Gastroesophageal sphincter (tissue), 4 donors: ENCODE data around the gene USP4. TPM values are rescaled to one million over a fixed set of nuclear protein-coding genes. Genes with fewer than 3 reads are reported as not detected.
A peak's percentile ranks its signal among the peaks of the same experiment; 100 is the strongest.
"Not testable (repeated sequence)": the region's sequence is repeated elsewhere in the genome, so short reads cannot be mapped to it uniquely, and the experiment has no call there.

Source experiments
- ATAC-seq: fragments of 150-250 bp; one replicate; pipeline ENCODE4 v1.9.1; 2016; ENCODE audit warnings: mild to moderate bottlenecking, moderate library complexity
- H3K27ac ChIP-seq, 4 donors: fragments of 200-600 bp; sonication (generic) in 3 of 4; 1 replicate in 3 of 4; 2 replicates in 1 of 4; pipeline ENCODE4 v1.5.1; 2016 to 2019
- H3K27me3 ChIP-seq: fragments of 200-600 bp; sonication (generic); one replicate; pipeline ENCODE4 v1.5.1; 2019
- H3K36me3 ChIP-seq, 2 donors: fragments of 200-600 bp; sonication (generic); one replicate each; pipeline ENCODE4 v1.5.1; 2019; ENCODE audit warnings: control low read depth in 1 of 2
- H3K4me1 ChIP-seq, 3 donors: fragments of 200-600 bp; sonication (generic); 1 replicate in 2 of 3; 2 replicates in 1 of 3; pipeline ENCODE4 v1.5.1; 2016 to 2019; ENCODE audit warnings: control low read depth in 2 of 3
- H3K4me3 ChIP-seq, 2 donors: fragments of 200-600 bp; sonication (generic); one replicate each; pipeline ENCODE4 v1.5.1; 2019; ENCODE audit warnings: mild to moderate bottlenecking in 1 of 2, moderate library complexity in 1 of 2
- H3K9me3 ChIP-seq, 3 donors: fragments of 200-600 bp; sonication (generic); one replicate each; pipeline ENCODE4 v1.5.1; 2017 to 2019; ENCODE audit warnings: control low read depth in 2 of 3
- EP300 ChIP-seq: sonication (generic); formaldehyde crosslinking; IDR thresholded peaks from one replicate; pipeline ENCODE4 v1.6.1; 2017; ENCODE audit warnings: antibody characterized with exemption, mild to moderate bottlenecking
- POLR2A ChIP-seq, 2 donors: fragments of 450-650 bp; IDR thresholded peaks; one replicate each; pipeline ENCODE4 v1.6.1; 2017; ENCODE audit warnings: antibody characterized with exemption in 2 of 2, mild to moderate bottlenecking in 2 of 2, moderate library complexity in 1 of 2
- POLR2AphosphoS5 ChIP-seq: sonication (generic); formaldehyde crosslinking; IDR thresholded peaks from one replicate; pipeline ENCODE4 v1.6.1; 2017; ENCODE audit warnings: antibody characterized with exemption
- WGBS, 2 donors: methylation state at CpG; one replicate each; pipeline ENCODE4 v1.1.5; 2018; ENCODE audit warnings: low coverage in 1 of 2; 5-methylcytosine and 5-hydroxymethylcytosine counted together
- small RNA-seq, 4 donors: library from RNA; depleted of rRNA; stranded (forward); fragments of <200 nt; gene quantifications; one replicate each; pipeline ENCODE3, GENCODE V24; 2016
- total RNA-seq, 4 donors: library from RNA; depleted of rRNA; stranded (reverse); fragments of >200 nt; gene quantifications; one replicate each; pipeline ENCODE4 v1.1.0, GENCODE V29; 2016
- TF ChIP-seq, protein P1 (sequence below), 4 experiments: fragments of 200-600 bp in 2 of 4; fragments of 450-650 bp in 2 of 4; sonication (generic) in 1 of 4; IDR thresholded peaks; one replicate each; pipeline ENCODE4 v1.5.1; 2017 to 2019; ENCODE audit warnings: antibody characterized with exemption in 4 of 4, mild to moderate bottlenecking in 2 of 4, moderate library complexity in 2 of 4

The USP4 gene
- total RNA-seq, 4 donors from 2014 or later: 15.8 to 36.9 (median 29.8) TPM

DNA sequence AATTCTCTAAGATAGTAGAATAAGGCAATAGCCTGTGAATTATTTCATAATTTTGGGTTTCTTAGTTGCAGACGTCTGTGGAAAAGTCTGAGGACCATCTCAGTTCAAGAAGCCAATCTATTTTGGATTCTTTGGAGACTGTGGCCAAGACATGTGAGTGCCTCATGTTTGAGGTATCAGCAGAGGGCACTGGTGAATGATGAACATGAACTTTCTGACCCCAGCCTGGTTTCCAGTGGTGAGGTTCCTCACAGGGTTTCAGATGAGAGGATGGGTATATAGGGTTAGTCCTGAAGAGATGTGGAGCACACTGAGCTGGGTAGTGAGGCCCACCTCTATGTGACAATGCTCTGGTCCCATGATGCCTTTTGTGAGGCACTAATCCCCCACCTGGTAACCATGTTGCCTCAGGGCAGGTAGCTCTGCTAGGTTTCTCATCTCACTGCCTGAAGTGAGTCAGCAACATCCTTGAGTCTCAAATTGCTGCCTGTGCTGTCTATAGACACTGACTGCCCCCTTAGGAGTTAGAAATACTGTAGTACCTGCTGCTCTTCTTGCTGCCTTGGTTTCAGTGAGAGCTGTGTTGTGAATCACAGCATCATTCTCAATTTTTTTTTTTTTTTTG lies 95.2 kb downstream of the USP4 start:
- Histone ChIP-seq H3K4me3 (no peak overlapping the region), H3K36me3 (no peaks in the 10 kb centered on the region), H3K9me3 (no peaks in the 10 kb centered on the region), H3K4me1 (peaks cover 0 to 30% (median 5%) of the 10 kb centered on the region in 3 donors), H3K27ac (no peak overlapping the region), H3K27me3 (no peaks in the 10 kb centered on the region)
- no peak for TF ChIP-seq POLR2AphosphoS5
- no peak for TF ChIP-seq EP300
- no peak for TF ChIP-seq POLR2A (IDR thresholded peaks at IDR 0.05)
- TF ChIP-seq, protein P1, sequence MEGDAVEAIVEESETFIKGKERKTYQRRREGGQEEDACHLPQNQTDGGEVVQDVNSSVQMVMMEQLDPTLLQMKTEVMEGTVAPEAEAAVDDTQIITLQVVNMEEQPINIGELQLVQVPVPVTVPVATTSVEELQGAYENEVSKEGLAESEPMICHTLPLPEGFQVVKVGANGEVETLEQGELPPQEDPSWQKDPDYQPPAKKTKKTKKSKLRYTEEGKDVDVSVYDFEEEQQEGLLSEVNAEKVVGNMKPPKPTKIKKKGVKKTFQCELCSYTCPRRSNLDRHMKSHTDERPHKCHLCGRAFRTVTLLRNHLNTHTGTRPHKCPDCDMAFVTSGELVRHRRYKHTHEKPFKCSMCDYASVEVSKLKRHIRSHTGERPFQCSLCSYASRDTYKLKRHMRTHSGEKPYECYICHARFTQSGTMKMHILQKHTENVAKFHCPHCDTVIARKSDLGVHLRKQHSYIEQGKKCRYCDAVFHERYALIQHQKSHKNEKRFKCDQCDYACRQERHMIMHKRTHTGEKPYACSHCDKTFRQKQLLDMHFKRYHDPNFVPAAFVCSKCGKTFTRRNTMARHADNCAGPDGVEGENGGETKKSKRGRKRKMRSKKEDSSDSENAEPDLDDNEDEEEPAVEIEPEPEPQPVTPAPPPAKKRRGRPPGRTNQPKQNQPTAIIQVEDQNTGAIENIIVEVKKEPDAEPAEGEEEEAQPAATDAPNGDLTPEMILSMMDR (IDR thresholded peaks at IDR 0.05): no peak
- ATAC-seq: no peak
- 55% methylated on average over 1 of the region's 1 CpG; no CpG with 5 or more reads in 1 of the 2 donors for WGBS, 2 donors

DNA sequence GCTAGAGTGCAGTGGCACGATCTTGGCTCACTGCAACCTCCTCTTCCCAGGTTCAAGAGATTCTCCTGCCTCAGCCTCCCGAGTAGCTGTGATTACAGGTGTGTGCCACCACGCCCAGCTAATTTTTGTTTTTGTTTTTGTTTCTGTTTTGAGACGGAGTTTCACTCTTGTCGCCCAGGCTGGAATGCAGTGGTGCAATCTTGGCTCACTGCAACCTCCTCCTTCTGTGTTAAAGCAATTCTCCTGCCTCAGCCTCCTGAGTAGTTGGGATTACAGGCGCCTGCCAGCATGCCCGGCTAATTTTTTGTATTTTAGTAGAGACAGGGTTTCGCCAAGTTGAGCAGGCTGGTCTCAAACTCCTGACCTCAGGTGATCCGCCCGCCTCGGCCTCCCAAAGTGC lies 99.8 kb downstream of the USP4 start:
- Histone ChIP-seq H3K4me1 (peaks cover 0 to 30% (median 4%) of the 10 kb centered on the region in 3 donors), H3K27ac (peak overlapping the region in 2 of 4 donors; percentile 72 to 79)
- not testable (repeated sequence) for H3K9me3 ChIP-seq, H3K36me3 ChIP-seq, H3K27me3 ChIP-seq, H3K4me3 ChIP-seq, ATAC-seq
- 93 to 100% methylated on average over 3 to 11 of the region's 11 CpGs for WGBS, 2 donors

DNA sequence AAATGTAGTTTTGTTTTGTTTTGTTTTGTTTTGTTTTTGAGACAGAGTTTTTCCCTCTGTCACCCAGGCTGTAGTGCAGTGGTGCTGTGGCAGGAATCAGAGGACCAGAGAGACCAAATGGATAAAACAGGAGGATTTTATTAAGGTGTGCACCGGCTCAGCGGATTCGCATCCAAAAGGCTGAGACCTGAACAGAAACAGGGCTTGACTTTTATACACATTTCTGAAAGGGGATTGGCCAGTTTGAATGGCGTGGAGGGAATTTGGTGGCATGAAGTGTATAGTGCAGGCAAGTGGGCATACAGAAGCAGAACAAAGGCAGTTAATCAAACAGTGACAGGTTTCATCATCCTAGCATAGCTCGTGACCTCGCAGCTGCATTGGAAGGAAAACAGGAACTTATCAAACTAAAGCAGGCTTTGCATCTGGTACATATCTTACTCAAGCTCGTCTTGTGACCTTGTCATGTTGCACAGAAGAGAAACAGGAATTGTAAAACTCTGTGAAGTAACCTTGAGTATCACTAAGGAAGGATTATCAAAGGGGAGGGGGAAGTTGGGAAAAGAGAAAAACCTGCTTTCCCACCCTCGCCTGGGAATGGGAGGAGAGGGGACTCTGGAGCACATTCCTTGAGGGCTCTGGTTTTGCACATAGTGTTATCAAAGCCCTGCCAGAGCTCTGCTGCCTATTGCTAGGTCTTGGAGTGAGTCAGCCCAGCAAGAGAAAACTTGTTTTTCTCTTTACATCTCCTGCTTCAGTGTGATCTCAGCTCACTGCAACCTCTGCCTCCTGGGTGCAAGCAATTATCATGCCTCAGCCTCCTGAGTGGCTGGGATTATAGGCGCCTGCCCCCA lies 101.4 kb downstream of the USP4 start:
- 34 to 58% methylated on average over 4 to 9 of the region's 9 CpGs for WGBS, 2 donors
- H3K27ac ChIP-seq: peak overlapping the region; percentile 37 to 79 (median 74)
- TF ChIP-seq POLR2AphosphoS5 (peak; percentile 72), EP300 (no peak)
- peak; percentile 92 for ATAC-seq
- no peak overlapping the region for H3K4me3 ChIP-seq
- H3K36me3 ChIP-seq: no peaks in the 10 kb centered on the region
- peaks cover 0 to 9% (median 0%) of the 10 kb centered on the region in 3 donors for H3K9me3 ChIP-seq
- no peaks in the 10 kb centered on the region for H3K27me3 ChIP-seq
- peaks cover 0 to 30% (median 4%) of the 10 kb centered on the region in 3 donors for H3K4me1 ChIP-seq

DNA sequence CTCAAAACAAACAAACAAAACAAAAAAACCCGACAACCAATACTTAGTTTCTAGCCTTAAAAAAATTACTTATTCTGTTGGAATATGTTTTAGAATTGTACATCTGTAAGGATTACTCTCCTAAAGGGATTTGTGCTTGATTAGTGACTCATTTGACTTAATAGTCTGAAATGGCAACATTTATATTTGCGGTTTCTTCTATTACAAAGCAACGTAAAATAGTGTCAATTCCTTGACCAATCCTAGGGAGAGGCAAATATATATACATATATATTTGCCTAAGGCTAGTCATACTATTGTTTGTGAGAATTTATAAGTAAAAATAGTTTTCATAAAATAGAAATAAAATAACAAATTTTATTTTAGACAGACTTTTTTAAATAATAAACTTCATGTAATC lies 102.5 kb downstream of the USP4 start:
- WGBS, 2 donors: 93 to 97% methylated on average over 3 of the region's 3 CpGs
- no peak for ATAC-seq
- Histone ChIP-seq H3K27me3 (no peaks in the 10 kb centered on the region), H3K9me3 (peaks cover 0 to 21% (median 0%) of the 10 kb centered on the region in 3 donors), H3K36me3 (no peaks in the 10 kb centered on the region), H3K4me3 (no peak overlapping the region), H3K4me1 (peaks cover 0 to 30% (median 4%) of the 10 kb centered on the region in 3 donors), H3K27ac (peak overlapping the region in 1 of 4 donors; percentile 79)
- TF ChIP-seq POLR2A (IDR thresholded peaks at IDR 0.05) (no peak), POLR2AphosphoS5 (no peak), EP300 (no peak)
- TF ChIP-seq, protein P1 (IDR thresholded peaks at IDR 0.05): no peak

DNA sequence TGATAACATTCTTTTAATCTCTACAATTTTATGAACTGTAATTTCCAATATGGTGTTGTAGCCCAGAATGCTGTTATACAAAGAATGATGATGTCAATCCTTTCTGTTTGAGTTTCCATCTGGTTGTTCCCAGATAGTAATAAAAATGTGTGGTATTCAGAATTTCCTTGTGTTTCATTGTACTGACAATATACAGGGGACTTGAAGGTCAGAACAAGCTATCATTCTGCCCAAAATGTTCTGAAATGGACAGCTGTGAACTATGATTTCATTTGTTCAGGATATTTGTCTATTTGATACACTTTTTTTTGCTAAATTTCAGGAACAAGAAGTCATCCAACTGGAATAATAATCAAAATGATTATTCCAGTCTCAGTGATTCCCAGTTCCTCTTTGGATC lies 103.6 kb downstream of the USP4 start:
- Histone ChIP-seq H3K4me1 (peaks cover 0 to 28% (median 4%) of the 10 kb centered on the region in 3 donors), H3K27ac (no peak overlapping the region), H3K27me3 (no peaks in the 10 kb centered on the region), H3K4me3 (no peak overlapping the region), H3K9me3 (peaks cover 0 to 32% (median 0%) of the 10 kb centered on the region in 3 donors), H3K36me3 (no peaks in the 10 kb centered on the region)
- ATAC-seq: no peak
- TF ChIP-seq POLR2AphosphoS5 (no peak), EP300 (no peak), POLR2A (IDR thresholded peaks at IDR 0.05) (no peak)
- TF ChIP-seq, protein P1 (IDR thresholded peaks at IDR 0.05): no peak

DNA sequence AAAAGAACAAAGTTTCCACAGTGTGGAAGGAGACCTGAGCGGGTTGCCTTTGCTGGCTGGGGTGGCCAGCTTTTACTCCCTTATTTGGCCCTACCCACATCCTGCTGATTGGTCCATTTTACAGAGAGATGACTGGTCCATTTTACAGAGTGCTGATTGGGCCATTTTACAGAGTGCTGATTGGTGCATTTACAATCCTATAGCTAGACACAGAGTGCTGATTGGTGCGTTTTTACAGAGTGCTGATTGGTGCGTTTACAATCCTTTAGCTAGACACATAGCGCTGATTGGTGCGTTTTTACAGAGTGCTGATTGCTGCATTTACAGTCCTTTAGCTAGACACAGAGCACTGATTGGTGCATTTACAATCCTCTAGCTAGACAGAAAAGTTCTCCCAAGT lies 111.0 kb downstream of the USP4 start:
- WGBS, 2 donors: 95% methylated on average over 5 of the region's 5 CpGs; no CpG with 5 or more reads in 1 of the 2 donors
- not testable (repeated sequence) for ATAC-seq, H3K27ac ChIP-seq, H3K4me1 ChIP-seq, H3K36me3 ChIP-seq, H3K4me3 ChIP-seq, H3K27me3 ChIP-seq
- peaks cover 0 to 69% (median 0%) of the 10 kb centered on the region in 3 donors for H3K9me3 ChIP-seq

Small RNA genes within 50 kb of the gene (small RNA-seq; reads per million reads assigned to genes)
- gene AC121247.2: 0 reads per million in 4 donors
- 0 reads per million in 4 donors for gene MIR4271
- gene RF00019: 0 reads per million in 4 donors

Other genes starting within 250 kb of the USP4 start
- gene QRICH1, start 246.0 kb downstream of the USP4 start, total RNA-seq: 100 to 1,000 TPM in 1 of 4 donors, 10 to 100 TPM in 3; 66.2 to 171 (median 81.8) TPM
- 100 to 1,000 TPM; 148 to 205 (median 183) TPM for gene QARS1, start 235.3 kb downstream of the USP4 start, total RNA-seq
- gene USP19, start 219.2 kb downstream of the USP4 start, total RNA-seq: 100 to 1,000 TPM in 1 of 4 donors, 10 to 100 TPM in 3; 53.4 to 114 (median 76.4) TPM
- gene LAMB2, start 207.0 kb downstream of the USP4 start, total RNA-seq: 100 to 1,000 TPM; 578 to 980 (median 645) TPM
- gene CCDC71, start 173.7 kb downstream of the USP4 start, total RNA-seq: 10 to 100 TPM; 15.6 to 31.2 (median 25.3) TPM
- gene KLHDC8B, start 168.5 kb downstream of the USP4 start, total RNA-seq: 100 to 1,000 TPM in 3 of 4 donors, 10 to 100 TPM in 1; 39.8 to 126 (median 114) TPM
- gene C3orf62, start 62.8 kb downstream of the USP4 start, total RNA-seq: 10 to 100 TPM in 1 of 4 donors, 1 to 10 TPM in 3; 3.5 to 14.9 (median 4.2) TPM
- 100 to 1,000 TPM; 129 to 285 (median 209) TPM for gene GPX1, start 18.3 kb upstream of the USP4 start, total RNA-seq
- 100 to 1,000 TPM; 401 to 524 (median 476) TPM for gene RHOA, start 71.9 kb upstream of the USP4 start, total RNA-seq
- gene TCTA, start 72.4 kb upstream of the USP4 start, total RNA-seq: 10 to 100 TPM; 18.6 to 32.1 (median 25.6) TPM
- 10 to 100 TPM in 1 of 4 donors, 1 to 10 TPM in 2, under 1 TPM in 1; 0.32 to 11.4 (median 7.6) TPM for gene AMT, start 82.4 kb upstream of the USP4 start, total RNA-seq
- gene NICN1, start 89.3 kb upstream of the USP4 start, total RNA-seq: 10 to 100 TPM in 1 of 4 donors, 1 to 10 TPM in 3; 3.6 to 11.1 (median 7.5) TPM
- gene DAG1, start 130.2 kb upstream of the USP4 start, total RNA-seq: 100 to 1,000 TPM in 3 of 4 donors, 10 to 100 TPM in 1; 74.2 to 195 (median 123) TPM
- gene BSN, start 214.4 kb upstream of the USP4 start, total RNA-seq: under 1 TPM; 0.37 to 0.81 (median 0.73) TPM